Suprapubic skin (tissue), 4 donors: ENCODE measurements around the gene SYNJ2. TPM values are rescaled to one million over a fixed set of nuclear protein-coding genes. Genes with fewer than 3 reads are reported as not detected.

Experiments
- DNase-seq, 2 donors: peaks; one replicate each; pipeline ENCODE4 v3.0.0-alpha.2; 2019; ENCODE audit warnings: low spot score in 2 of 2
- H3K27ac ChIP-seq: fragments of 200-600 bp; sonication (generic); one replicate; pipeline ENCODE4 v1.5.1; 2019
- H3K27me3 ChIP-seq: fragments of 200-600 bp; sonication (generic); one replicate; pipeline ENCODE4 v1.5.1; 2019
- H3K36me3 ChIP-seq: fragments of 200-600 bp; sonication (generic); one replicate; pipeline ENCODE4 v1.5.1; 2019
- H3K4me1 ChIP-seq: fragments of 200-600 bp; sonication (generic); one replicate; pipeline ENCODE4 v1.5.1; 2019
- H3K4me3 ChIP-seq: fragments of 200-600 bp; sonication (generic); one replicate; pipeline ENCODE4 v1.5.1; 2019; ENCODE audit warnings: mild to moderate bottlenecking
- H3K9me3 ChIP-seq: fragments of 200-600 bp; sonication (generic); one replicate; pipeline ENCODE4 v1.5.1; 2019
- EP300 ChIP-seq: sonication (generic); formaldehyde crosslinking; IDR thresholded peaks from one replicate; pipeline ENCODE4 v1.6.1; 2017; ENCODE audit warnings: antibody characterized with exemption
- POLR2A ChIP-seq, 2 donors: fragments of 450-650 bp; IDR thresholded peaks; one replicate each; pipeline ENCODE4 v1.6.1; 2017; ENCODE audit warnings: antibody characterized with exemption in 2 of 2, mild to moderate bottlenecking in 2 of 2, moderate library complexity in 2 of 2
- POLR2AphosphoS5 ChIP-seq, 3 donors: sonication (generic); formaldehyde crosslinking; IDR thresholded peaks; one replicate each; pipeline ENCODE4 v1.6.1; 2017; ENCODE audit warnings: antibody characterized with exemption in 3 of 3
- WGBS: methylation state at CpG from one replicate; pipeline ENCODE4 v1.1.5; 2018; 5-methylcytosine and 5-hydroxymethylcytosine counted together
- total RNA-seq, 4 donors: library from RNA; depleted of rRNA; stranded (reverse); fragments of >200 nt; gene quantifications; one replicate each; pipeline ENCODE4 v1.1.0, GENCODE V29; 2016
- TF ChIP-seq, protein P1 (sequence below), 2 donors: fragments of 200-600 bp in 1 of 2; fragments of 450-650 bp in 1 of 2; sonication (generic) in 1 of 2; IDR thresholded peaks; one replicate each; pipeline ENCODE4 v1.5.1; 2016 to 2019; ENCODE audit warnings: antibody characterized with exemption in 2 of 2, mild to moderate bottlenecking in 1 of 2, moderate library complexity in 1 of 2

Gene SYNJ2
- total RNA-seq, 4 donors from 2014 or later = 4.3 to 10.7 (median 6.8) TPM

DNA sequence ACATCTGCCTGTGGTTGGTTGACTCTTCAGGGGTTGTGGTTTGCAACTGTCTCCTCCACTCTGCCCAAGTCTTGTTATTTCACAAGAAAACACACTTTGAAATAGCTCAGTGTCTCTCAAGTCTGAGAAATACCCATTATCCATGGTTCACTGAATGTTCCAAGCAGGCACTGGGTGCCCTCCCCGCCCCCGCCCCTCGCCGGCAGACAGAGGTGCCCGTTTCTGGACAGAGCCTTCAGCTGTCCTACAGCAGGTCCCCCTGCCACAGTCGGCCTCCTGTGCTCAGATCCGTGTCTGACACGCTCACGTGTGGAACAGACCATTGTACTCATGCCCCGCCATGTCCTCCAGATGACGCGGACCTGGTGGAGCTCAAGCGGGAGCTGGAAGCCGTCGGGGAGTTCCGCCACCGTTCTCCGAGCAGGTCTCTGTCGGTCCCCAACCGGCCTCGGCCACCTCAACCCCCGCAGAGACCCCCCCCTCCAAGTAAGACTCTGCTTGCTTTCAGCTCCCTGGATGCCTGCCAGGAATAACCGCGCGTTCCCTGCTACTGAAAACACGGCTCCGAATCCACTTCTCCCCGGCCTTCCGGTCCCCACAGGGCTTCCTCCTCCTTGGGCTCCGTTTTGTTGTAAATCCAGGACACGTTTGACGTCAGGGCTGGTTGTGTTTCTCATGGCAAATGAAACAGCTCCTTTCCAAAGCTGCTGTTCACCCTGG is 105.0 kb downstream of the SYNJ2 start:
- no peaks in the 10 kb centered on the region for H3K27me3 ChIP-seq
- no peak for DNase-seq
- no peaks in the 10 kb centered on the region for H3K4me1 ChIP-seq
- WGBS = 86% methylated on average over 16 of the region's 32 CpGs
- H3K36me3 ChIP-seq = peaks cover 63% of the 10 kb centered on the region
- TF ChIP-seq EP300 (no peak), POLR2A (IDR thresholded peaks at IDR 0.05) (no peak), POLR2AphosphoS5 (IDR thresholded peaks at IDR 0.05) (no peak)
- TF ChIP-seq, protein P1, sequence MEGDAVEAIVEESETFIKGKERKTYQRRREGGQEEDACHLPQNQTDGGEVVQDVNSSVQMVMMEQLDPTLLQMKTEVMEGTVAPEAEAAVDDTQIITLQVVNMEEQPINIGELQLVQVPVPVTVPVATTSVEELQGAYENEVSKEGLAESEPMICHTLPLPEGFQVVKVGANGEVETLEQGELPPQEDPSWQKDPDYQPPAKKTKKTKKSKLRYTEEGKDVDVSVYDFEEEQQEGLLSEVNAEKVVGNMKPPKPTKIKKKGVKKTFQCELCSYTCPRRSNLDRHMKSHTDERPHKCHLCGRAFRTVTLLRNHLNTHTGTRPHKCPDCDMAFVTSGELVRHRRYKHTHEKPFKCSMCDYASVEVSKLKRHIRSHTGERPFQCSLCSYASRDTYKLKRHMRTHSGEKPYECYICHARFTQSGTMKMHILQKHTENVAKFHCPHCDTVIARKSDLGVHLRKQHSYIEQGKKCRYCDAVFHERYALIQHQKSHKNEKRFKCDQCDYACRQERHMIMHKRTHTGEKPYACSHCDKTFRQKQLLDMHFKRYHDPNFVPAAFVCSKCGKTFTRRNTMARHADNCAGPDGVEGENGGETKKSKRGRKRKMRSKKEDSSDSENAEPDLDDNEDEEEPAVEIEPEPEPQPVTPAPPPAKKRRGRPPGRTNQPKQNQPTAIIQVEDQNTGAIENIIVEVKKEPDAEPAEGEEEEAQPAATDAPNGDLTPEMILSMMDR (IDR thresholded peaks at IDR 0.05) = no peak
- no peak overlapping the region for H3K27ac ChIP-seq
- no peak overlapping the region for H3K4me3 ChIP-seq
- no peaks in the 10 kb centered on the region for H3K9me3 ChIP-seq

DNA sequence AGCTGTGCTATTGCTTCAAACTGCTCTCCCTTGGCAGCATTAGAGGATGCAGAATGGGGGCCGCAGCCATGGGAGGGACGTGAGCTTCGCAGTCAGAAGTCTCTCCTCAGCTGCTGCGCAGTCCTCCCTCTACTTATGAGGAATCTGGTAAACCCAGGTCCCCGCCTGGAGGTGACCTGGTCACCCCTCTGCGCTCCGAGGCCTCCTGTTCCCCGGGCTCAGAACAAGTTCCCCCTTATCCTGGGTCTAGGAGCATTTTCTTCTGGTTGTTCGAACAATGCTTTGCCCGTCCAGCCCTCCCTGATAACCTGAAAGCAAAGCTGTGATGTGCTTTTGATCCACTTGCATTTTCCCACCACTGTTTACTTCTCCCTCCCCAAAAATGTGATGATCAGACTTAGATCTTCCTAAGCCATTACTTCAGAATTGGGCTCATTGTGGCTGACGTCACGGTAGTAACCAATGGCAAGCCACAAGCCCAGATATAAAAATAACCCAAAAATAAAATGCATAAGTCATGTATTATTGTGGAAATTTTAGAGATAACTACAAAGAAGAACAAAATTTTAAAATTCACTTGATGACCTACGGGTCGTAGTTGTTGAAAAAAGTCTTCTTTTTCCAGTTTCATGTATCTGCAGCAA is 105.7 kb downstream of the SYNJ2 start:
- H3K27ac ChIP-seq = no peak overlapping the region
- no peak for DNase-seq
- no peaks in the 10 kb centered on the region for H3K27me3 ChIP-seq
- H3K4me1 ChIP-seq = no peaks in the 10 kb centered on the region
- H3K36me3 ChIP-seq = peaks cover 62% of the 10 kb centered on the region
- no peak overlapping the region for H3K4me3 ChIP-seq
- no peaks in the 10 kb centered on the region for H3K9me3 ChIP-seq
- 90% methylated on average over 13 of the region's 14 CpGs for WGBS
- TF ChIP-seq, protein P1 (IDR thresholded peaks at IDR 0.05) = no peak
- TF ChIP-seq POLR2A (IDR thresholded peaks at IDR 0.05) (no peak), EP300 (no peak), POLR2AphosphoS5 (IDR thresholded peaks at IDR 0.05) (no peak)

DNA sequence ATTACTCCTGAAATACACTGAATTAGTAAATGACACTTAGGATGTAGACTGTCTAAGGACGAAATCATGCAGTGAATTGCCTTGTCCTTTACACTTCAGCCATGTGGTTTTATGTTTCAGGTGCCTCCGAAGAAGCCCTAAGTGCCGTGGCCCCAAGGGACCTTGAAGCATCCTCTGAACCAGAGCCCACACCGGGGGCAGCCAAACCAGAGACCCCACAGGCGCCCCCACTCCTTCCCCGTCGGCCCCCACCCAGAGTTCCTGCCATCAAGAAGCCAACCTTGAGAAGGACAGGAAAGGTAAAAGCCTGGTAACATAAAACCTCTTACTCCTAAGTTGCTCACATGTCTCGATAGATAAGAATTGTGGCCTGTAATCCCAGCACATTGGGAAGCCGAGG is 111.1 kb downstream of the SYNJ2 start:
- WGBS = 87% methylated on average over 9 of the region's 9 CpGs

DNA sequence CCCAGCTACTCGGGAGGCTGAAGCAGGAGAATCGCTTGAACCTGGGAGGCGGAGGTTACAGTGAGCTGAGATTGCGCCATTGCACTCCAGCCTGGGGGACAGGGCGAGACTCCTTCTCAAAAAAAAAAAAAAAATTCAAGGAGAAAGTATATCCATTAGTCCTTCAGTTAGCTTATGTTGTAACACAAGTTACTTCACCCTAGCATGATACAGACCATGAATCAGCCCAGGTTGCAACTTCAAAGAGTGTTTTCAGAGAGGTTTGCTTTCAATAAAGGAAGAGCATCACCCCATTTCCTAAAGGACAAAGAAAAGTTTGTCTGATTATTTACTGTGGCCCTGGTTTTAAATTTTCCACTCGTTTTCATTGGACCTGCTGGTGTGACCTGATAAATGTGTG is 113.4 kb downstream of the SYNJ2 start:
- 88% methylated on average over 6 of the region's 6 CpGs for WGBS
- no peaks in the 10 kb centered on the region for H3K27me3 ChIP-seq
- H3K4me3 ChIP-seq = no peak overlapping the region
- H3K9me3 ChIP-seq = no peaks in the 10 kb centered on the region
- no peaks in the 10 kb centered on the region for H3K4me1 ChIP-seq
- H3K36me3 ChIP-seq = peaks cover 33% of the 10 kb centered on the region
- TF ChIP-seq POLR2A (IDR thresholded peaks at IDR 0.05) (no peak), POLR2AphosphoS5 (IDR thresholded peaks at IDR 0.05) (no peak), EP300 (no peak)
- TF ChIP-seq, protein P1 (IDR thresholded peaks at IDR 0.05) = no peak
- H3K27ac ChIP-seq = no peak overlapping the region
- DNase-seq = no peak

More for the DNA sequence above, 111.1 kb downstream of the SYNJ2 start:
- no peaks in the 10 kb centered on the region for H3K9me3 ChIP-seq
- H3K27me3 ChIP-seq = no peaks in the 10 kb centered on the region
- peaks cover 48% of the 10 kb centered on the region for H3K36me3 ChIP-seq
- H3K4me3 ChIP-seq = no peak overlapping the region
- DNase-seq = no peak
- TF ChIP-seq EP300 (no peak), POLR2AphosphoS5 (IDR thresholded peaks at IDR 0.05) (no peak), POLR2A (IDR thresholded peaks at IDR 0.05) (no peak)
- TF ChIP-seq, protein P1 (IDR thresholded peaks at IDR 0.05) = no peak
- no peaks in the 10 kb centered on the region for H3K4me1 ChIP-seq
- H3K27ac ChIP-seq = no peak overlapping the region

DNA sequence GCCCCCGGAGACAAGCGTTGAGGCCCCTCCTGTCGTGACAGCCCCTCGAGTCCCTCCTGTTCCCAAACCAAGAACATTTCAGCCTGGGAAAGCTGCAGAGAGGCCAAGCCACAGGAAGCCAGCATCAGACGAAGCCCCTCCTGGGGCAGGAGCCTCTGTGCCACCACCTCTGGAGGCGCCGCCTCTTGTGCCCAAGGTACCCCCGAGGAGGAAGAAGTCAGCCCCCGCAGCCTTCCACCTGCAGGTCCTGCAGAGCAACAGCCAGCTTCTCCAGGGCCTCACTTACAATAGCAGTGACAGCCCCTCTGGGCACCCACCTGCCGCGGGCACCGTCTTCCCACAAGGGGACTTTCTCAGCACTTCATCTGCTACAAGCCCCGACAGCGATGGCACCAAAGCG is 114.0 kb downstream of the SYNJ2 start:
- H3K4me1 ChIP-seq = no peaks in the 10 kb centered on the region
- no peaks in the 10 kb centered on the region for H3K27me3 ChIP-seq
- WGBS = 96% methylated on average over 12 of the region's 15 CpGs
- peaks cover 33% of the 10 kb centered on the region for H3K36me3 ChIP-seq
- DNase-seq = no peak
- TF ChIP-seq POLR2A (IDR thresholded peaks at IDR 0.05) (no peak), POLR2AphosphoS5 (IDR thresholded peaks at IDR 0.05) (no peak), EP300 (no peak)
- TF ChIP-seq, protein P1 (IDR thresholded peaks at IDR 0.05) = no peak
- H3K27ac ChIP-seq = no peak overlapping the region
- no peak overlapping the region for H3K4me3 ChIP-seq
- H3K9me3 ChIP-seq = no peaks in the 10 kb centered on the region
